GM21528 (cell line): Measurements from ENCODE around the gene ZNF70.
A peak's percentile ranks its signal among the peaks of the same experiment; 100 is the strongest.

ENCODE experiments used
- ATAC-seq: cut with Tn5 transposase; IDR thresholded peaks from one replicate; pipeline ENCODE4 v1.9.1; 2021; ENCODE audit warnings: mild to moderate bottlenecking, moderate library complexity; ENCODE audit not compliant: unreplicated experiment, low FRiP score

The ZNF70 gene

DNA sequence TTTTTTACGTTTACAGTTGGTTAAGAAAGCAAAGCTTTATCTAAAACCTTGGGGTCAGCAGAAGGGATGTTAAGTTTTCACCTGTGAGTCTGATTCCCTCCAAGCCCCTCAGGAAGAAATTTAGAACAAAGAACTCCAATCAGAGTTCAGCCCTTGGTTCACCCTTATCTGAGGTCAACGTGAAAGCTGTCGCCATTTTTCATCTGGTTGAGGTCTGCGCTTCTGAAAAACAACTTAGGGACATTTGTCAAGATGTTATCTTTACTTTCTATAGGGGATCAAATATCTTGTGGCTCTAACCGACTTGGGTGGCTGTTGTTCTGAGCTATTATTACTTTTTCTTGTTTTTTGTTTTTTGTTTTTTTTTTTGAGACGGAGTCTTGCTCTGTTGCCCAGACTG lies 30.1 kb downstream of the ZNF70 start:
- ATAC-seq = no peak

DNA sequence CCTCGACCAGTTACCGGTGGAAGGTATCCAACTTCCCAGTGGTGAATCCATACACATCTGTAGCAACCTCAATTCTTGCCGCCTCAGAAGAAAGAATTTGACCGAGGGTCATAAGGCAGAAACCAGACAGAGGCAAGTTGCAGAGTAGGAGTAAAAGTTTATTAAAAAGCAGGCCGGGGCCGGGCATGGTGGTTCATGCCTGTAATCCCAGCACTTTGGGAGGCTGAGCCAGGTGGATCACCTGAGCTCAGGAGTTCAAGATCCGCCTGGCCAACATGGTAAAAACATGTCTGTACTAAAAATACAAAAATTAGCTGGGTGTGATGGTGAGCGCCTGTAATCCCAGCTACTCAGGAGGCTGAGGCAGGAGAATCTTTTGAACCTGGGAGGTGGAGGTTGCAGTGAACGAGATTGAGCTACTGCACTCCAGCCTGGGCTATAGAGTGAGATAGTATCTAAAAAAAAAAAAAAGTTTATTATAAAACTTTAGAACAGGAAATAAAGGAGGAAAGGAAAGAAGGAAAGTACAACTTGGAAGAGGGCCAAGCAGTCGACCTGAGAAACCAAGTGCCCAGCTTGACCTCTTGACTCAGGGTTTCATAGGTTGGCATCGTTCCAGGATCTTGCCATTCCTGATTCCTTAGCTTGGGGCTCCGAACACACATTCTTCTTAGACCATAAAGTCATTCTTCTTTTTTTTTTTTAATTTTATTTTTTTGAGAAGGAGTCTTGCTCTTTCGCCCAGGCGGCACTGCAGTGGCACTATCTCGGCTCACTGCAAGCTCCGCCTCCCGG lies 32.3 kb downstream of the ZNF70 start:
- ATAC-seq = no peak

DNA sequence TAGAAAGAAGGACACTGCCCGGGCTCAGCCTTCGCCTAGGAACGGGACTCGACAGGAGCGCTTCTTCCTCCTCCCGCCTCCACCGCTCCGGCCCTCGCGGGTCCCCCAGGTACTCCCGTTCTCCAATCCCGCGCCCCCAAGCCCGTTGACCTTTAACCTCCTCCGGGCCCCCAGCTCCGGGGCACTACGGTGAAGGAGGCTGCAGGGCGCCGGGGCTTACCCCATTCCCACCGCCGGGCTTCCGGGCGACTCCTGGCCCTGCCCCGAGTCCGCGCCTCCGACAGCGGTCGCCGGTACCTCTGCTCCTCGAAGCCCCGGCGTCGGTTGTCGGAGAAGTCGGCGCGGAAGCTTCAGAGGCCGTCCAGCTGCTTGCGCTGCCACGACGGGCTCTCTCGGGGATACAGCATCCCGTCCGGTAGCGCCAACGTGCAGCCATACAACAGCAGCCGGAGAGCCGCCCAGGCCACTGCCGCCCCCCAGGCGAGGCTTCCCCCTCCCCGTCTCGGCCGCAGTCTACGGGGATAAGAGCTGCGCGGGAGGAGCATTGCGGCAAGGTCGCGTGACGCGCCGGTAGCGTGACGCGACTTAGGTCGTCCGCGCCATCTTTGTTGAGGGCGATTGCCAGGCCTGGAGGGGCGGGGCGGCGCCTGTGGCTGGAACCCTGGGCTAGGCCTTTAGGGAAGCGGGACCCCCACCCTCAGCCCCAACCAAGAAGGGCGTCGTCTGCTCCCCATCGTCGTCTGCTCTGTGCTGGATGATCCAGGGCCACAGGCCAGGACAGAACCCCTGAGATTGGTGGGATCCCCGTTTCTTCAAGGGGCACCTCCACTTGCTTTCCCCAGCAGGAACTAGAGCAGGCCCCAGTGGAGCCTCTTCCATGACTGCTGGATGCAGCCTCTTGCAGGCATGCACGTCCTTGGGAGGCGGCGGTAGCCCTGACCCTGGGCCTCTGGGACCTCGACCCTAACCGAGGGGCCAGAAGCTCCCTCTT lies 33.8 kb downstream of the ZNF70 start:
- ATAC-seq = peak; percentile 75

DNA sequence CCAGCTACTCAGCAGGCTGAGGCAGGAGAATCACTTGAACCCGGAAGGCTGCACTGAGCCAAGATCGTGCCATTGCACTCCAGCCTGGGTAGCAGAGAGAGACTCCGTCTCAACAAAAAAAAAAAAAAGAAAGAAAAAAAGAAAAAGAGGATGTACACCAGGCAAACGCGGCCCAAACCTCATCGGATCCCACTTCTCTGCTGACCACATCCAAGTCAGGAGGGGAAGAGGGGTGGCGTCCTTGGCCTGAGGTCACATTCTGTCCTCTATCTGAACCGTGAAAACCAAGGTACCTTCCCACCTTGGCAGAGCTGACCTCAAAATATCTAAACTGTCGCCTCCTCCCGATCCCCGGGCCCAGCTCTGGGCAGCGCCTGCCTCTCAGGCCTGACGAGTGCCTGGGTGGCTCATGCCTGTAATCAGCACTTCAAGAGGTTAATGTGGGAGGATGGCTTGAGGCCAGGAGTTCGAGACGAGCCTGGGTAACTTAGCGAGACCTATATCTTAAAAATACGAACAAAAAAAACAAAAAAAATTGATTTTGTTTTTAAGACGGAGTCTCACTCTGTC lies 35.0 kb downstream of the ZNF70 start:
- no peak for ATAC-seq

DNA sequence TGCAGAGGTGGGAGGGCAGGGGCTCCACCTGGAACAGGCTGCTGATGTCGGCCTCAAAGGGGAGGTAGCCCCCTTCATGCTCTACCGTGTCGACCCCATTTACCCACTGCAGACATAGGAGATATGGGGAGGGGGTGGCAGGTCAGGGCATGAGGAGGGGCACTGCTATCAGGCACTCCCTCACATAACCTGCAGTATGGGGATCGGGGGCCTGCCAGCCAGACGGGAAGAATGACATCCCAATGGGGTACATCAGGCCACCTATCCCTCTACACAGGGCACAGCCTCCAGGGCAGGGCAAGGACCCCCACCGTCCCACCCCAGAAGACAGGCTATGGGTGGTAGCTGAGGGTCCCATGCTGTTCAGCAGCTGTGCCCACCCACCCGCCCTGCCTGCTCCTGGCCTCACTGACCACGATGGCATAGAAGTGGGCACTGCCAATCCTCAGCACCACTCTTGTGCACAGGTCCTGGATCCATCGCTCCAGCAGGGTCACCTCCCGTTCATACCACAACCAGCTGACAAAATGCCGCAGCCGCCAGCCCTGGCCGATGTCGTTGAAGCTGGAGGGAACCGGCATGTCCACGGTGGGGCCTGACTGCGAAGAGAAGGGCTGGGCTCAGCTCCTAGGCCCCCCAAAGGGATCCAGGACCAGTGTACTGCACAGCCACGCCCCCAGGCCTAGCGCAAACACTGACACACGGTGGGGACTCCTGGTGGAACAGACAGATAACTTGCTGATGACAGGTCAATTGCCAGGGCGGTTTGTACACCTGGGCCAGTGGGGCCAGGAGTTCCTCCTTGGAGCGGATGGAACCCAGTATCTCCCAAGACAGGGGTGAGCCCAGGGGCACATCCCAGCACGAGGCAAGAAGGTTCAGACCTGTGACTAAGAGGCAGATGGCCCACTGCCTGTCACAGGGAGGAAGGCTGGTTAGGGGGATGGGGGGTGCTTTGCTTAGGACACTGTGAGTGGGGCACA lies 36.0 kb downstream of the ZNF70 start:
- ATAC-seq = no peak

DNA sequence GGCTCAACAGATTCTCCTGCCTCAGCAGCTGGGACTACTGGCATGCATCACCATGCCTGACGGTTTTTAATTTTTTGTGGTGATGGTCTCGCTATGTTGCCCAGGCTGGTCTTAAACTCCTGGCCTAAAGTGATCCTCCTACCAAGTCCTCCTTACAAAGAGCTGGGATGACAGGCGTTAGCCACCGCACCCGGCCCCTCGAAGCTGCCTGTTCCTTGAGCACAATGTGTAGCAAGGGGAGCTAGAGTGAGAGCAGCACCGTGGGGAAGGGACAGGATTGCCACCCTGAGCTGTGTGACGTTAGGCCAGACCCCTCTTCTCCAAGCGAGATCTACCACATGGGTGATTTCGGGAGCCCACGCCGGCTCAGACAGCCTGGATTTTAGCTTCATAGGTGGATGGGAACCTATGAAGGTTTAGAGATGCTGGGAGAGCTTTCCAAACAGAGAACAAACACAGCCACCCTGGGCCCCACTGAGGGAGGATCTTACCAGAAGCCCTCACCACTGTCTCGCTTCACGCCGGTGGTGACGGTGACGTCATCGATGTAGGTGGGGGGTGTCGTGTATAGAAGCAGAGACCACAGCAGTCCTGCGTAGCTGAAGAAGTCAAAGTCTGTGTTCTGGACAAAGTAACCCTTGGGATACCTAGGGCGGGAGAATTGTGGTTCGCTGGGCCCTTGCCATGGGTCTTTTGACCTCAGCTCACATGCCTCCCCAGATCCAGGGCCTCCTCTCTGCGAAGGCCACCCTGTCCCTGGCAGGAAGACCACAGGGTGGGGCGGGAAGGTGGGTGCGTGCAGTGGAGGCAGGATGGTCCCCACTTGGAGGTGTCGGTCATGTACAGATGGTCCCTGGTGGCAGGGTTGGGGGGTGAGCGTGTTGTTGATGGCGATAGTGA lies 37.0 kb downstream of the ZNF70 start:
- no peak for ATAC-seq

DNA sequence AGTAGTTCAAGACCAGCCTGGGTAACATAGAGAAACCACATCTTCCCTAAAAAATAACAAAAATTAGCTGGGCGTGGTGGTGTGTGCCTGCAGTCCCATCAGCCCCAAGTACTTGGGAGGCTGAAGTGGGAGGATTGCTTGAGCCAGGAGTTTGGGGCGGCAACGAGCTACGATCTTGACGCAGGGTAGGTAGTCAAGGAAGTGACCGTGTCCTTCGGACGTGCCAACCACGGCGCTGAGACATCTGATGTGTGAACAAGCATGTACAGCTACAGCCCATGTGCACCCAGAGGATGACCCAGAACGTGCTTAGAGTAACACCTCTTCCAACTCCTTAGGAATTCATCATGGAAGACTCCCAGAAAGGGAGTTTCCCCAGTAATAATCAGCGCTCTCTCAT lies 38.7 kb downstream of the ZNF70 start:
- no peak for ATAC-seq

DNA sequence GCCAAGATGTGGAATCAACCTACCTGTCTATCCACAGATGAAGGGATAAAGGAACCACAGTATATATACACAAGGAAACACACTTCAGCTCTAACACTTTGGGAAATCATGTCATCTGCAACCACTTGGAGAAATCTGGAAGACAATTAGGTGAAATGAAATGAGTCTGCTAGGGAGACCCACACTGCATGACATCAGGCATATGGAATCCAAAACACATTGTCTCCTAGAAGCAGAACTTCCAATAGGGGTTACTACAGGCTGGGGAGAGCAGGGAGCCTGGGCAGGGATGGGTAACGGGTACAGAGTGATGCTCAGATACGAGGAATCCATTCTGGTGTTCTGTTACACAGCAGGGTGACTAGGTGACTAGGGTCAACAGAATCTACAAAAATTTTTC lies 41.8 kb downstream of the ZNF70 start:
- ATAC-seq = no peak

DNA sequence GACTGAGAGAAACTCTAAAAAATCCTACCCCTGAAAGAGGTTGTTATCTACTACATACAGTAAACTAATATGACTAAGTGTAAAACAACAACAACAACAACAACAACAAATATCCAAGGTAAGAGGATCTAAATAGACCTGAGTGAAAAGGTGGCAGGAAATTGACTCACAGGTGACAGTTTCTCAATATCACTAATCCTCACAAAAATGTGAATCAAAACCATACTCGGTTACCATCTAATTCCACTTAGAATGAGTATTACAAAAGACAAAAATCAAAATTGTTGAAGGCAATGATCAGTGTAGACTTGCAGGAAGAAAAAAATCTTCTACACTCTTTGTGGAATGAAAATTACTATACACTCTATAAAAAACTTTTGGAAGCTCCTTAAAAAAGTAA lies 42.6 kb downstream of the ZNF70 start:
- ATAC-seq = no peak

DNA sequence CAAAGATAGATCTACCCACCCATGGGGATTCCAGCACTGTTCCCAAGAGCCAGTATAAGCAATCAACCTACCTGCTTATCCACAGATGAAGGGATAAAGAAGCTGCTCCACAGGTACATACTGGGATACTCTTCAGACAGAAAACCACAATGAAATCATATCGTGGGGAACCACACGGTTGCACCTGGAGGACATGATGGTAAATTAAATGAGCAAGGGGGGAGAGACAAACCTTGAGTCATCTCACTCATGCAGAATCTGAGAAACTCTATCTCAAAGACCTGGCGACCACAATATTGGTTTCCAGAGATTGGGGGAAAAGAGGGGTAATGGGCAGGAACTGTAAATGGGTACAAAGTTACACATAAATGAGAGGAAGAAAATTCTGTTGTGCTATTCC lies 45.6 kb downstream of the ZNF70 start:
- ATAC-seq = no peak

DNA sequence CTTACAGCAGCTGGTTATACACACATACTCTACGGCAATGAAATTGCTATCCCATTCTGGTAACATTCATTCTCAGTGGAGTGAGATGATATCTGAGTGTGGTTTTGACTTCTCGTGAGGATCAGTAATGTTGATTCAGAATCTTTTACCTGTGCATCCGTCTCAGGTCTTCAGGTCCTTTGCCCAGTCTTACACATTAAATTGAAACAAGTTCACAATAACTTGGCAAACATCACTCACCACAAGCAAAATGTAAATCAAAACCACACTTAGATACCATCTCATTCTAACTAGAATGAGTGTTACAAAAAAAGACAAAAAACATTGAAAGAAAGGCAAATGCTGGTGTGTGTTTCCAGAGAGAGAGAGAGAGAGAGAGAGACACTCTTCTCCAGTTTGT lies 46.1 kb downstream of the ZNF70 start:
- no peak for ATAC-seq

DNA sequence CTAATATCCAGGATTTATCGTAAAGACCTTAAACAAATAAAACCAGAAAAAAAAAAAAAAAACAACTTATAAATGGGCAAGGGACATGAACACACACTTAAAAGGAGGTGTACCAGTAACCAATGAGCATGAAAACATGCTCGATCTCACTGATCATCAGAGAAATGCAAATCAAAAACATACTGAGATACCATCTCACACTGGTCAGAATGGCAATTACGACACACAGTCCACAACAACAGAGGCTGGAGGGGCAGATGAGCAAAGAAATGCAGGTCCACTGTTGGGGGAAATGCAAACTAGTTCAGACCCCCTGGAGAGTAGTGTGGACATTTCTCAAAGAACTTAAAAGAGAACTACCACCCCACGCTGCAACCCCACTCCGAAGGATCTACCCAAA lies 46.9 kb downstream of the ZNF70 start:
- no peak for ATAC-seq

DNA sequence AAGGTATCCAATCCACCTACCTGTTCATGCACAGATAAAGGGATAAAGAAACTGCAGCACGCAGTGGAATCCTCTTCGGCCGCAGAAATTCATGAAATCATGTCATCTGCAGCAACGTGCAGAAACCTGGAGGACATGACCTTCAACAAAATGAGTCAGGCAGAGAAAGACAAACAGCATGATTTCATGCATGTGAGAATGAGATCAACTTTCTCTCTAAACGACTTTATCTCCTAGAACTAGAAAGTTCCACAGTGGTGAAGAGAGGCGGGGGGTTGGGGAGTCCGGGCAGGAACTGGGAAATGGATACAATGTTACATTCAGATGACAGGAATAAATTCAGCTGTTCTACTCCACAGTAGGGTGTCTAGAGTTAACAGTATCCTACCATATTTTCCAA lies 50.2 kb downstream of the ZNF70 start:
- no peak for ATAC-seq

DNA sequence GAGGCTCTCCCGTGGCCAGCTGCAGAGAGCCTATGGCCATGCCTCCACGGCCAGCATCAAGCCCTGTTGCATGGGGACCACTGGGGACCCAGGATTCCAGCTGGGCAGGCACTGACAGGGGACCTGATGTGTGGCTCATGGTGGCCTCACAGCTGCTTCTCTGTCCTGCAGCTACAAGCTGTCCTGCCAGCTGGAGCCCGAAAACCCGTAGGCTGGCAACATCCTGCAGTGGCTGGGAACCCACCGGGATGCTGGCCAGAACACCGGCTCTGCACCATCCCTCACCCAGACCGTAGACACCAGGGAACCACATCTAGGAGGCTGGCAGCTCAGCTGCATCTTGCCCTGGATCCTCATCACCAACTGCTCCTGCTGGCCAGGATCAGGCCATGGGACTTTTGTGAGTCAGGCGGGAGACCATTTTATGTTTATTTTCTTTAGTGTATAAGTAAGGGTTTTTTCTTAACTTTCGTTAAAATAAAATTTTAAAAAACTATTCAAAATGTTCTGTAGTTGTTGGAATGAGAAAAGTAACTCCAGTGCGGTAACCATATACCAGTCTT lies 52.2 kb downstream of the ZNF70 start:
- ATAC-seq = no peak

DNA sequence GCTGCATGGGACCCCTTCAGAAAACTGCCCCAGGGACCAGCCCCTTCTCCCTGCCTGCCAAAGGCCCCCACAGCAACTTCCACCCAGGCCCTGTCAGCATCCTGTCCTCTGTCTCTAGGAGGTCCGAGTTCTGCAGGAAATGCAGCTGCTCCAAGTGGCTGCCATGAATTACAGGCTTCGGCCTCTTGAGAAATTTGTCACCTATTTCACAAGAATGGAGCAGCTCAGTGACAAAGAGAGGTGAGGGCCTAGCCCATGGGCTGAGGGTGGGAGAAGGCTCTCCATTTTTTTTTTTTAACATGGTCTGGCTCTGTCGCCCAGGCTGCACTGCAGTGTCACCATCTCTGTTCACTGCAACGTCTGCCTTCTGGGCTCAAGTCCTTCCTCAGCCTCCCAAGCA lies 52.8 kb downstream of the ZNF70 start:
- no peak for ATAC-seq

DNA sequence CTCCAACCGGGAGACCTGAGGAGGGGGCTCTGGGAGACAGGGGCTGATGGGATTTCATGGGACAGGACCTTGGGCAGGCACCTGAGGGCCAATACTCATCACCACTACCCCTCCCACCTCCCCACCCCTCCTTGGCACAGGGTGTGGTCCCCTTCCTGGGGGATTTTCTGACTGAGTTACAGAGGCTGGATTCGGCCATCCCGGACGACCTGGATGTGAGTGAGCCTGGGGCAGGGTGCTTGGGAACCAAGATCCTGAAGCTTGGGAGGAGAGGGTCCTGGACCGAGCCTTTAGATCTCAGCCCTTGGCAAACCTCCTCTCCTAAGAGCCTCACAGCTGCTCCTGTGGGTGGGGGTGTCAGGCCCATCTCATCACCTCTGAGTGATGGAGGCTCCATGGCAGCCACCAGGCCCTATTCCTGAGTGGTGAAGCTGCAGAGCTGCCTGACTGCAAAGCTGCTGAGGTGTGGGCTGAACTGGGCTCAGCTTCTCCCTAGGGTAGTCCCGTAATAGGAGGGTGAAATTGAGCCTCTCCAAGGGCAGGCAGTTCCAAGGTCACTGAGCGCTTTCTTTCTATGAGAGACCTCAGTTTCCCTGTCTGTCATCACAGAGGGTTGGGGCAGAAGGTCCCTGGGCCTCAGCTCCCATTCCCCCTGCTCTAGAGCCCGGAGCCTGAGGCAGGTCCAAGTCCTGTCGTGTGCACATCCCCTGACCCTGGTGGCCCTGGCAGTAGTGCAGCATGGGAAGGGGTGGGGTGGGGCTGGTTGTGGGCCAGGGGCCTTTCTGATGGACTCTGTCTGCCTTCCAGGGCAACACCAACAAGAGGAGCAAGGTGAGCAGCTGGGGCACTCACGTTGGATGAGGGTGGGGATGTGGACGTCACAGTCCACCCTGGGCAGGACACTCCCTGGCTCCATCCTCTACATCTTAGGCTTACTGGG lies 53.6 kb downstream of the ZNF70 start:
- ATAC-seq = no peak

DNA sequence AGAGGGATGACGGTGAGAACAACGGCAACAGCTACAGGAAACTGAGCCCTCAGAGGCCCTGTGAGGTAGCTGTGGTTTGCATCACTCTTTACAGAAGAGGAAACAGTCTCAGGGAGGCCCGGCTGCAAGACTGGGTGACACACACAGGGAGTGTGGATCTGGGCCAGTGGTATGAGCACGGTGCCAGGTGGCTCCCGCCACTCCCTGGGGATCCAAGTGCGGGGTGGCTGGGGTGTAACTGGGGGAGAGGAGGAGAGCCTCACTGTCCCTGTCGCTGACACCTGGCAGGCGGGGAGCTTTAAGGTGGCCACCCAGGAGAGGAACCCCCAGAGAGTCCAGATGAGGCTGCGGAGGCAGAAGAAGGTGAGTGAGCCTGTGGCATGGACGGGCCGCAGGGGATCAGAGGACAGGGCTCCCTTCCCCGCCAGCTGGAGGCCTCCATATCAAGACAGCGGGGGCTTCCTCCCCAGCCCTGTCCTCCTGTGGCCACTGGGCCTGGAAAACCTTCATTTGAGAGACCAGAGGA lies 54.5 kb downstream of the ZNF70 start:
- peak; percentile 83 for ATAC-seq
